ENCODE data around the gene GAP43.

- TF ChIP-seq CTCF (IDR thresholded peaks at IDR 0.05; ENCODE audit: low read depth, low read length), result no peak
- TF ChIP-seq POLR2A (IDR thresholded peaks at IDR 0.05; ENCODE audit: extremely low read depth, insufficient read length), result no peak
- TF ChIP-seq MYC (IDR thresholded peaks at IDR 0.05; ENCODE audit: low read depth, low read length), result no peak
- TF ChIP-seq MAX (IDR thresholded peaks at IDR 0.05; ENCODE audit: low read depth, low read length), result no peak
These were observed 68.7 kb downstream of the GAP43 start for GRCh38 chr3:115691964-115692363.
